ENCODE measurements around the gene RGMA.

- no peak for TF ChIP-seq CTCF (conservative IDR thresholded peaks at IDR 0.05 in 1 of 2, IDR thresholded peaks at IDR 0.05 in 1 of 2; ENCODE audit: low read depth in 1 of 2, low read length in 2 of 2)
- TF ChIP-seq EZH2 (IDR thresholded peaks at IDR 0.05; ENCODE audit: low read length, missing control alignments) = no peak
Measured at GRCh38 chr15:93102211-93102610, 13.2 kb upstream of the RGMA start.
